ENCODE data around the gene WWOX.

WWOX gene

DNA sequence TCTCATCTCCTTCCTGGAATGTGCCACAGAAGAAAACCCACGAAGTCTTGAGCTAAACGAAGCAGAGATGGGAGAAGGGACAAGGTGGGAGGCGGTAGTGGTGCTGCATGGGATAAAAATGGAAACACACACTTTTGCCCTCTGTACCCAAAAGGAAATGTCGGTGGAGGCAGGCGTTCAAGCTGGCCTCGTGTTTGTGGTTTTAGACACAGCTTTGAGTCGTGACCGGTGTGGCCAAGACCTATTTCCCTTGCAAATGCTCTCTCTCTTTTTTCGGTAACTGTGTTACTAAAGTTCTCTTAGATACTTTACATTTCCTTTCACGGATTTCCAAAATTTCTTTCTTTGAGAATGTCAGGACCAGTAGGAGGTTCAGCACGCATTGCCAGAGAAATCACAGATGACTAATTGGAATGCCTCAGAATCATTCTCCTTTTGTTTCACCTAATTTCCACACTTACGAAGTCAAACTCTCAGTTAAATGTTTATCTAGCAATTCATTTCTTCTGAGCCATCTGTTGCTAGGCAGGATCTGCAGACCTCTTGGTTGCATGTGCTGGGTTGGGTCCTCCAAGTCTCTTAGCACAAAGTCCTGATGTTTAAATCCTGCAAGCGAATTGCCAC, 1088.8 kb downstream of the WWOX start:
- TF ChIP-seq CSDC2 (CRISPR knock-in tag; IDR thresholded peaks at IDR 0.05), result no peak
- TF ChIP-seq OSR1 (CRISPR knock-in tag; IDR thresholded peaks at IDR 0.05), result no peak
- no peak for TF ChIP-seq ESRRG (CRISPR knock-in tag; IDR thresholded peaks at IDR 0.05)
- TF ChIP-seq TOX (CRISPR knock-in tag; IDR thresholded peaks at IDR 0.05; ENCODE audit: borderline replicate concordance), result no peak
- TF ChIP-seq ZFP3 (CRISPR knock-in tag; IDR thresholded peaks at IDR 0.05), result no peak
- TF ChIP-seq BACH2 (CRISPR knock-in tag; IDR thresholded peaks at IDR 0.05; ENCODE audit: borderline replicate concordance), result no peak
- TF ChIP-seq RARB (CRISPR knock-in tag; IDR thresholded peaks at IDR 0.05), result no peak
- TF ChIP-seq TSHZ2 (CRISPR knock-in tag; IDR thresholded peaks at IDR 0.05), result no peak
- TF ChIP-seq, protein P1, sequence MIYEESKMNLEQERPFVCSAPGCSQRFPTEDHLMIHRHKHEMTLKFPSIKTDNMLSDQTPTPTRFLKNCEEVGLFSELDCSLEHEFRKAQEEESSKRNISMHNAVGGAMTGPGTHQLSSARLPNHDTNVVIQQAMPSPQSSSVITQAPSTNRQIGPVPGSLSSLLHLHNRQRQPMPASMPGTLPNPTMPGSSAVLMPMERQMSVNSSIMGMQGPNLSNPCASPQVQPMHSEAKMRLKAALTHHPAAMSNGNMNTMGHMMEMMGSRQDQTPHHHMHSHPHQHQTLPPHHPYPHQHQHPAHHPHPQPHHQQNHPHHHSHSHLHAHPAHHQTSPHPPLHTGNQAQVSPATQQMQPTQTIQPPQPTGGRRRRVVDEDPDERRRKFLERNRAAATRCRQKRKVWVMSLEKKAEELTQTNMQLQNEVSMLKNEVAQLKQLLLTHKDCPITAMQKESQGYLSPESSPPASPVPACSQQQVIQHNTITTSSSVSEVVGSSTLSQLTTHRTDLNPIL (CRISPR knock-in tag; IDR thresholded peaks at IDR 0.05; ENCODE audit: low read depth), result no peak
- TF ChIP-seq ZC3H10 (CRISPR knock-in tag; IDR thresholded peaks at IDR 0.05), result no peak
- TF ChIP-seq GLIS3 (CRISPR knock-in tag; IDR thresholded peaks at IDR 0.05), result no peak
- TF ChIP-seq SNAI2 (CRISPR knock-in tag; IDR thresholded peaks at IDR 0.05), result no peak
- TF ChIP-seq ZNF70 (CRISPR knock-in tag; IDR thresholded peaks at IDR 0.05), result no peak
- no peak for TF ChIP-seq PPARA (CRISPR knock-in tag; IDR thresholded peaks at IDR 0.05; ENCODE audit: borderline replicate concordance)
- no peak for ATAC-seq

- no peak for TF ChIP-seq ESRRG (CRISPR knock-in tag; IDR thresholded peaks at IDR 0.05)
- TF ChIP-seq, protein P1 (CRISPR knock-in tag; IDR thresholded peaks at IDR 0.05; ENCODE audit: low read depth), result no peak
- no peak for TF ChIP-seq SNAI2 (CRISPR knock-in tag; IDR thresholded peaks at IDR 0.05)
- TF ChIP-seq ZFP30 (CRISPR knock-in tag; IDR thresholded peaks at IDR 0.05), result no peak
- ATAC-seq, result no peak
These were observed 1089.3 kb downstream of the WWOX start for GRCh38 chr16:79188739-79189122.

GRCh38 chr16:79190542-79190941, 1091.1 kb downstream of the WWOX start:
- TF ChIP-seq POU6F1 (CRISPR knock-in tag; IDR thresholded peaks at IDR 0.05; ENCODE audit: borderline replicate concordance, low read depth) (no peak), TOX (CRISPR knock-in tag; IDR thresholded peaks at IDR 0.05; ENCODE audit: borderline replicate concordance) (no peak), ZNF70 (CRISPR knock-in tag; IDR thresholded peaks at IDR 0.05) (no peak), OSR1 (CRISPR knock-in tag; IDR thresholded peaks at IDR 0.05) (no peak)
- no peak for ATAC-seq

DNA sequence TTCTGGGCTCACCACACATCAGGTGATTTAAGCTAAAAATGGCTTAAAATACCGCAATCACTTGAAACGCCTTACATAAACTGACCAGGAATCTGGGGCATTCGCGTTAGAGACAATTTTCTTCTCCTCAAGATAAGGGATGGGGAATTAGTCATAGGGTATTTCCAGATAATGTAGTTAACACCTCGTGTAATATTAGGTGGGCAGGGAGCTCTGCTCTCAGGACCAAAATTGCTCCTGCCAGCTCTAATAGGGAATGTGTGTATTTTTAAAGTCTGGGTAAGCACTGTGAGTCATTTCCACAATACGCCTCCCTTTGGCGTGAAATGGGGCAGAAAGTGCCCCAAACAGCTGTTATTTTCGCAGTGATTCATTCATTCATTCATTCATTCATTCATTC, 1092.5 kb downstream of the WWOX start:
- ATAC-seq, result no peak
- no peak for TF ChIP-seq ISL1 (CRISPR knock-in tag; IDR thresholded peaks at IDR 0.05)
- TF ChIP-seq, protein P2, sequence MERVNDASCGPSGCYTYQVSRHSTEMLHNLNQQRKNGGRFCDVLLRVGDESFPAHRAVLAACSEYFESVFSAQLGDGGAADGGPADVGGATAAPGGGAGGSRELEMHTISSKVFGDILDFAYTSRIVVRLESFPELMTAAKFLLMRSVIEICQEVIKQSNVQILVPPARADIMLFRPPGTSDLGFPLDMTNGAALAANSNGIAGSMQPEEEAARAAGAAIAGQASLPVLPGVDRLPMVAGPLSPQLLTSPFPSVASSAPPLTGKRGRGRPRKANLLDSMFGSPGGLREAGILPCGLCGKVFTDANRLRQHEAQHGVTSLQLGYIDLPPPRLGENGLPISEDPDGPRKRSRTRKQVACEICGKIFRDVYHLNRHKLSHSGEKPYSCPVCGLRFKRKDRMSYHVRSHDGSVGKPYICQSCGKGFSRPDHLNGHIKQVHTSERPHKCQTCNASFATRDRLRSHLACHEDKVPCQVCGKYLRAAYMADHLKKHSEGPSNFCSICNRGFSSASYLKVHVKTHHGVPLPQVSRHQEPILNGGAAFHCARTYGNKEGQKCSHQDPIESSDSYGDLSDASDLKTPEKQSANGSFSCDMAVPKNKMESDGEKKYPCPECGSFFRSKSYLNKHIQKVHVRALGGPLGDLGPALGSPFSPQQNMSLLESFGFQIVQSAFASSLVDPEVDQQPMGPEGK (CRISPR knock-in tag; IDR thresholded peaks at IDR 0.05; ENCODE audit: borderline replicate concordance), result no peak
- TF ChIP-seq TSHZ2 (CRISPR knock-in tag; IDR thresholded peaks at IDR 0.05), result no peak
- TF ChIP-seq GLIS3 (CRISPR knock-in tag; IDR thresholded peaks at IDR 0.05), result no peak
- no peak for TF ChIP-seq ZNF565 (CRISPR knock-in tag; conservative IDR thresholded peaks at IDR 0.05; ENCODE audit: low read depth)
- TF ChIP-seq RARB (CRISPR knock-in tag; IDR thresholded peaks at IDR 0.05), result no peak
- no peak for TF ChIP-seq BACH2 (CRISPR knock-in tag; IDR thresholded peaks at IDR 0.05; ENCODE audit: borderline replicate concordance)
- TF ChIP-seq PPARA (CRISPR knock-in tag; IDR thresholded peaks at IDR 0.05; ENCODE audit: borderline replicate concordance), result no peak
- TF ChIP-seq, protein P1 (CRISPR knock-in tag; IDR thresholded peaks at IDR 0.05; ENCODE audit: low read depth), result no peak

Data from SK-N-SH treated with all-trans-retinoic acid at 6 μM for 48 hours (cell line).